Activated gamma-delta T cell (primary cell): ENCODE data around the gene TEDDM1.

Experiments used
- DNase-seq: peaks from one replicate; lab custom pipeline; 2025; lab: John Stamatoyannopoulos, UW

The TEDDM1 gene

GRCh38 chr1:182406012-182406411 is 5.5 kb upstream of the TEDDM1 start:
- DNase-seq: no peak

- no peak for DNase-seq
These were observed 5.1 kb upstream of the TEDDM1 start for GRCh38 chr1:182405578-182405977.

- no peak for DNase-seq
These were observed 4.3 kb upstream of the TEDDM1 start for GRCh38 chr1:182404781-182405180.

DNA sequence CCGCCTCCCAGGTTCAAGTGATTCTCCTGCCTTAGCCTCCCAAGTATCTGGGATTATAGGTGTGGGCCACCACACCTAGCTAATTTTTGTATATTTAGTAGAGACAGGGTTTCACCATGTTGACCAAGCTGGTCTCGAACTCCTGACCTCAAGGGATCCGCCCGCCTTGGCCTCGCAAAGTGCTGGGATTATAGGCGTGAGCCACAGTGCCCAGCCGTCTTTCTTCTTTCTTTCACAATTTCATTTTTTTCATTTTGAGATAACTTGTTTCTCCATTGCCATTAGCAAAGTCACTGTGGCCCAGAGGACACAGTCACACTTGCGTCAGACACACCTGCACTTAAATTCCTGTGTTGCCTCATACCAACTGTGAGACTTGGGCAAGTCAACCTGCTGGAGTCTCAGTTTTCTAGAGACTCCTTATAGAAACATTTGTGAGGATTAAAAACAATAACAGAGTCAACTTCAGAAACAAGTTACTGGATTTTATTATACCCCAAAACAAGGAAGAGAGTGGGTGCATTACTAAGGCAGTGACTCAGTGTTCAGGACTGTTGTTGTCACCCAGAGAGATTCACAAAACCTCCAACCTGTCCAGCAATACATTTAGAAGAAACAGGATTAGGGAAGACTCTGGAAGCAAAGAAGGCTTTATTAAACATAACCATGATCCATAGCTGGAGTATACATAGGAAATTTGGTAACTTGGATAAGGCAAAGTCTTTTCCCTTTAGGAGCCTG is 2.6 kb downstream of the TEDDM1 start:
- DNase-seq: no peak

- no peak for DNase-seq
These were observed 4.6 kb downstream of the TEDDM1 start for GRCh38 chr1:182395906-182396305.

DNA sequence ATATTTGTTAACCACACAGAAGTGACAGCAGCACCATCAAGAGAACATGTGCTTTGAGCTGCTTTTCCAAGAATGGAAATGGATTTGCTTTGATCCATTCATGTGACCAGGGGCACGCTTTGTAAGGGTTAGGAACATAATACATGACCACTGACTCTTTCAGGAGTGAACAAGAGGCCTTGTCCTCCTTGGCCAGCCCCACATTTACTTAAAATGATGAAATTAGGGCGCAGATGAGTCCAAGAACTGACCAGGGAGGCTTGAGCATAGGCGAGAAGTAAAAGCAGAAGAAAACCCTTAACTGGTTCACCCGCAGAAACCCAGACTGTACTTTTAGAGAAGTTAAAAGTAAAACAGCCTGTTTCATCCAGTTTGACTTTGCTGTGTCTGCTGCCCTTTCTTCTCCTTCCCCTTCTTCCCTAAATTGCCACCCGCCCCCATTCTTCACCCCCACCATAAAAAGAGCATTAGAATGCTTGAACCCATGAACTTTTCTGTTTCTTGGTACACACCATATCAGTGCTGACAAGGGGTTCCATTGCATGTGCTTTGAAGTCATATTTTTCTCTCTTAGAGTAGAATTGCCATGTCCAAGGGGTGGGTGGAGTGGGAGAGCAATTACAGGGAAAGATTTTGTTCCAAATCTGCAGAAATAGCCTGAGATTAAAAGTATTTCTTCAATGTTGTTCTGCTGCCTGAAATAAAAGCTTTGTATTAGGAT is 6.3 kb downstream of the TEDDM1 start:
- DNase-seq: no peak

GRCh38 chr1:182392050-182393028 is 8.1 kb downstream of the TEDDM1 start:
- DNase-seq: peak; percentile 28

GRCh38 chr1:182391362-182392049 is 9.0 kb downstream of the TEDDM1 start, which contains the start of gene GLUL:
Gene GLUL, minus strand, starts transcription at chr1:182391790. Its CDS starts 3,053 bp downstream, at chr1:182388737.
- peak; percentile 70 for DNase-seq

- no peak for DNase-seq
These were observed 9.5 kb downstream of the TEDDM1 start for GRCh38 chr1:182391028-182391361.

- no peak for DNase-seq
These were observed 10.8 kb downstream of the TEDDM1 start for GRCh38 chr1:182389619-182390047.

DNA sequence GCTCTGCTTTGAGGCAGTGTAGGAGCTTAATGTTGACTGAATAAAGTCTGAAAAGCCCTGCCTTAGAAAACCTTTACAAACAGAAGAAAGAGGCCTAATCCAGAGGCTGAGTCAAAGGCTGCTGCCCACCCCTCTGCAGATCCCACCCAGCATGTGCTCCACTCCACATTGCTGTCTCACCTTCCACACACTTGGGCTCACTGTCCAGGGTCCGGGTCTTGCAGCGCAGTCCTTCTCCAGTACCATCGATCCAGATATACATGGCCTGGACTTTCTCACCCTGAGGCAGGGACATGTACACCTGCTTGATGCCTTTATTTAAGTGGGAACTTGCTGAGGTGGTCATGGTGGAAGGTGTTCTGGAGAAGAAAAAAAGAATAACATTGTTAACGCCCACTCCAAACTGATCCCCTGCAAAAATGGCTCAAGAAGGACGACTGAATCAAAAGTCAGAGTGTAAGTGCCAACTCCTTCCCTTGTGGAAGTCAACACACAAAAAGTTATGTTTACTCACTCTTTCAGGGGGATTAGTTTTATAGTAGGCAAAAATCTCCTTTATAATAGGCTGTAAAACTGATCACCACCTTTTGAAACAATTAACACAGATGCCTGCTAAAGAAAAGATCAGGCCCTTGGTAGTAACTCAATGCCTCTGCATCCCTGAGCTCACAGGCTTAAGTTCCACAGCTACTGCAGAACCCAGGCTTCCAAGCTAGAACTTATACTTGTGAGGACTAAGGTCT is 11.9 kb downstream of the TEDDM1 start:
- DNase-seq: no peak

DNA sequence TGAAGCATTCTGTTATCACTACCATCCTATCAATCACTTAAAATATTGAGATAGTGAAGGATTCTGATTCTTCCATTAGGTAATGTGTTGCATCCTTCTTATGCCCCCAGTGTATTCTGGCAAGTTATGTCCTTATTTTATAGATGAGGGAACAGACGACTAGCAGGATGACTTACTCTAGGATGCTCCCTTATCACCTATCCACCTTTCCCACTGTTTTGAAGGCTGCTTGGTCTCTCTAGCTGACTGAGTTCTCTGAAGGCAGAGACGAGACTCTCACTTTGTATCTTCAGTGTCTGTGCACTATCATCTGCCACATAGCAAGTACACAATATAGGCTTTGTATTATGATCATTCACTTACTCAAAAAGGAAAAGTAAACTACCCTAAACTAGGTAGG is 12.9 kb downstream of the TEDDM1 start:
- DNase-seq: no peak

- no peak for DNase-seq
These were observed 13.5 kb downstream of the TEDDM1 start for GRCh38 chr1:182386980-182387379.

- DNase-seq: no peak
These were observed 14.3 kb downstream of the TEDDM1 start for GRCh38 chr1:182385885-182386853.

GRCh38 chr1:182384387-182384960 is 16.0 kb downstream of the TEDDM1 start:
- no peak for DNase-seq

DNA sequence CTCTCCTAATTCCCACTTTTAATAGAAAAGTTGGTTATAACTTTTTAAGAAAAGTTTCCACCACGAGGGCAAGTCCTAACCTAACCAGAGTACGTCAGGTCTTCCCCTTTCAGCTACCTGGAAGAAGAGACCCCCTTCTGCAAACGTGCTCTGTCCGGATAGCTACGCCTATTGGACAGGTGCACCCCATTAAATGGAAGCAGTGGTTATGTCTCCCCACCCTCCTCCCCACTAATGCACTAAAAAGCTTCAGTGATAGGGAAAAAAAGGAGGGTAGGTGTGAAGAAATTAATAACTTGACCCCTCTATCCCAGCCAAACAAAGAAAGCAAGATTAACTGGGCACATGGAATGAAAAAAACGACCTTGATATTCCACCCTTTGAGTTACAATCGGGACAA is 16.5 kb downstream of the TEDDM1 start:
- no peak for DNase-seq

GRCh38 chr1:182383037-182383661 is 17.3 kb downstream of the TEDDM1 start:
- no peak for DNase-seq

DNA sequence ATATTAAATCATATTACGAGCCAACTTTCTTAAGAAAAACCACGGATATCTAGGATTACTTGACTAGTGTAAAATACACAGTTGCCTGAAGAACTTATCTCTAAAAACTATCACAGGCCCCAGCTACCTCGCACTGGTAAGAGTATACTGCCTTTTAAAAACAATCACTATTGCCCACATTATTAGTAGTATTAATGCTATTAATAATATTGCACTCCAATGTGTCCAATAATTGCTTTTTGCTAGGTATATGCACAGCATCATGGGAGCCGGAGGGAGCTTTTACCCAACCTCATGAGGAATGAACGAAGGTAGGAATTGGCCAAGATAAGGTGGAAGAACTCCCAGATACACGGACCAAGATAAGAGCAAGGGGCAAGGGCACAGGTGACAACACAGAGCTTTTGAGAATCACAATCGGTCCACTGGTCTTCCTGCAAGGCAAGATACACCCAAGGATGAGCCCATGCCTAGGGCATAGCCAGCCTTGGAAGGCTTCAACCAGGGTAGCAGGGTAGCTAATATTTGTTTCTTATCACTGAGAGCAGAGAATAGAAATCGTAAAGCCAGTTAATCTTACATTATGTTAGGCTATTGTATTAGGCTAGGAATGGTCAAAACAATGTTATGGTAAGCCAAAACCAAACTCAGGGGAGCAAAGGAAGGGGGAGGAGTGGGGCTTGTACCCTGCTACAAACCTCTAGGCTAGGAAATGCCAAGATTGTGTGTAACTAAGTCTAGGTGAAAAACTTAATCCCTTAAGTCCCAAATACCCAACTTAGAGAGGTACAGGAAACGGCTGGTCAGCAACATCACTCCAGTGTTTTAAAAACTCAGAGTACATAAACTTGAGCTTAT is 18.3 kb downstream of the TEDDM1 start:
- DNase-seq: no peak
